Prostate gland (tissue), 1 donor: Measurements from ENCODE around the gene MSX1.

ENCODE experiments used
- POLR2A ChIP-seq: fragments of 450-650 bp; IDR thresholded peaks from one replicate; pipeline ENCODE4 v1.6.1; 2016; ENCODE audit warnings: antibody characterized with exemption, mild to moderate bottlenecking
- POLR2AphosphoS5 ChIP-seq: sonication (generic); formaldehyde crosslinking; IDR thresholded peaks from one replicate; pipeline ENCODE4 v1.6.1; 2017; ENCODE audit warnings: antibody characterized with exemption

DNA sequence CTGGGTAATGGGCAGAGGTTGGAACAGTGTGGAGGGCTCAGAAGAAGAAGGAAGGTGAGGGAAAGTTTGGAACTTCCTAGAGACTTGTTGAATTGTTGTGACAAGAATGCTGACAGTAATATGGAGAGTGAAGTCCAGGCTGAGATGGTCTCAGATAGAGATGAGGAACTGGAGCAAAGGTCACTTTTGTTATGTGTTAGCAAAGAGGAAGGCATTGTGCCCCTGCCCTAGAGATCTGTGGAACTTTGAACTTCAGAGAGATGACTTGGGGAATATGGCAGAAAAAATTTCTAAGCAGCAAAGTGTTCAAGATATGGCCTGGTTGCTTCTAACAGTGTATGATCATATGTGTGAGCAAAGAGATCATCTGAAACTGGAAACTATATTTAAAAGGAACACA lies 37.9 kb upstream of the MSX1 start:
- TF ChIP-seq POLR2A (no peak), POLR2AphosphoS5 (no peak)
